IMR-90 (cell line): Measurements from ENCODE around the gene RIMBP2. TPM values are rescaled to one million over a fixed set of nuclear protein-coding genes. Genes with fewer than 3 reads are reported as not detected.

ENCODE experiments used
- ATAC-seq: fragments of 200-7000 bp; cut with Tn5 transposase; 2 replicates; pipeline ENCODE4 v1.9.1; 2020; ENCODE audit warnings: low read depth, mild to moderate bottlenecking, moderate library complexity
- BruUV-seq: library from RNA; stranded (reverse); fragments of 400-500 nt; replicated peaks from 2 replicates; lab custom pipeline; 2021; lab: Mats Ljungman, UMichigan
- CTCF ChIA-PET: fragments of 300-600 bp; formaldehyde crosslinking; extraction: SDS; loops from one replicate; lab custom pipeline; 2021; ENCODE audit warnings: antibody characterized with exemption; lab: Yijun Ruan, JAX
- POLR2A ChIA-PET: fragments of 300-600 bp; sonication (Branson Sonifier 250); formaldehyde crosslinking; loops from one replicate; lab custom pipeline; 2022; ENCODE audit warnings: antibody characterized with exemption; ENCODE audit not compliant: unreplicated experiment; lab: Charles Lee
- DNase-seq: peaks from one replicate; pipeline ENCODE4 v3.0.0; 2013
- H2AFZ ChIP-seq: replicated peaks from 2 replicates; pipeline ENCODE3; 2013; ENCODE audit warnings: low read length, mild to moderate bottlenecking; ENCODE audit not compliant: poor library complexity
- H2AK5ac ChIP-seq: 2 replicates; pipeline ENCODE4 v1.6.1; 2013; ENCODE audit warnings: low read depth, low read length, inconsistent platforms
- H2AK9ac ChIP-seq: replicated peaks from 2 replicates; pipeline ENCODE3; 2013; ENCODE audit warnings: mild to moderate bottlenecking, low read depth, low read length, moderate library complexity; ENCODE audit not compliant: poor library complexity
- H2BK120ac ChIP-seq: 2 replicates; pipeline ENCODE4 v1.6.1; 2013; ENCODE audit warnings: low read depth, low read length, inconsistent platforms
- H2BK15ac ChIP-seq: 3 replicates; pipeline ENCODE4 v1.6.1; 2013; ENCODE audit warnings: low read depth, low read length, inconsistent platforms
- H2BK20ac ChIP-seq: 2 replicates; pipeline ENCODE4 v1.6.1; 2013; ENCODE audit warnings: low read depth, mild to moderate bottlenecking, inconsistent platforms, low read length, moderate library complexity
- H2BK5ac ChIP-seq: 2 replicates; pipeline ENCODE4 v1.6.1; 2013; ENCODE audit warnings: mild to moderate bottlenecking, low read depth, low read length, inconsistent platforms; ENCODE audit not compliant: poor library complexity, severe bottlenecking
- H3K14ac ChIP-seq: replicated peaks from 2 replicates; pipeline ENCODE4 v1.6.1; 2013; ENCODE audit warnings: low read depth, low read length, inconsistent platforms
- H3K18ac ChIP-seq: 2 replicates; pipeline ENCODE4 v1.6.1; 2013; ENCODE audit warnings: low read depth, low read length, control low read depth
- H3K23ac ChIP-seq: 2 replicates; pipeline ENCODE4 v1.6.1; 2013; ENCODE audit warnings: low read depth, low read length, inconsistent platforms
- H3K27ac ChIP-seq: 2 replicates; pipeline ENCODE4 v1.5.1; 2013; ENCODE audit warnings: mild to moderate bottlenecking, control low read depth, low read length; ENCODE audit not compliant: insufficient read depth
- H3K27me3 ChIP-seq: 2 replicates; pipeline ENCODE4 v1.6.1; 2013; ENCODE audit warnings: low read length; ENCODE audit not compliant: control insufficient read depth, insufficient read depth
- H3K36me3 ChIP-seq: 2 replicates; pipeline ENCODE4 v1.6.1; 2013; ENCODE audit warnings: low read length, mixed read lengths; ENCODE audit not compliant: control insufficient read depth, insufficient read depth
- H3K4ac ChIP-seq: 2 replicates; pipeline ENCODE4 v1.6.1; 2013; ENCODE audit warnings: low read depth, low read length, inconsistent platforms
- H3K4me1 ChIP-seq: 2 replicates; pipeline ENCODE4 v1.6.1; 2013; ENCODE audit warnings: low read length, mixed read lengths; ENCODE audit not compliant: control insufficient read depth, insufficient read depth
- H3K4me2 ChIP-seq: 2 replicates; pipeline ENCODE4 v1.6.1; 2013; ENCODE audit warnings: low read depth, mild to moderate bottlenecking, control low read depth, low read length, moderate library complexity
- H3K4me3 ChIP-seq: 2 replicates; pipeline ENCODE4 v1.5.1; 2013; ENCODE audit warnings: low read depth, mild to moderate bottlenecking, control low read depth, low read length, moderate library complexity; ENCODE audit not compliant: insufficient read depth
- H3K56ac ChIP-seq: 2 replicates; pipeline ENCODE4 v1.6.1; 2013; ENCODE audit warnings: low read length, inconsistent platforms; ENCODE audit not compliant: insufficient read depth; ENCODE audit errors: extremely low read depth
- H3K79me1 ChIP-seq, 2 experiments: 2 replicates each; pipeline ENCODE4 v1.6.1; 2013; ENCODE audit warnings: low read length in 2 of 2, inconsistent platforms in 1 of 2, low read depth in 1 of 2
- H3K9ac ChIP-seq: 2 replicates; pipeline ENCODE4 v1.6.1; 2013; ENCODE audit warnings: low read depth, low read length, control low read depth
- H3K9me1 ChIP-seq: 2 replicates; pipeline ENCODE4 v1.6.1; 2013; ENCODE audit warnings: low read length, inconsistent platforms; ENCODE audit not compliant: insufficient read depth
- H3K9me3 ChIP-seq: 2 replicates; pipeline ENCODE4 v1.6.1; 2013; ENCODE audit warnings: low read length; ENCODE audit not compliant: control insufficient read depth, insufficient read depth
- H4K20me1 ChIP-seq: 2 replicates; pipeline ENCODE4 v1.6.1; 2013; ENCODE audit warnings: low read length, inconsistent platforms; ENCODE audit not compliant: insufficient read depth
- H4K5ac ChIP-seq: 2 replicates; pipeline ENCODE4 v1.6.1; 2013; ENCODE audit warnings: mild to moderate bottlenecking, low read depth, low read length, control low read depth
- H4K8ac ChIP-seq, 2 experiments: 2 replicates each; pipeline ENCODE4 v1.6.1; 2013; ENCODE audit warnings: low read depth in 2 of 2, low read length in 2 of 2, control low read depth in 1 of 2, inconsistent platforms in 1 of 2
- H4K91ac ChIP-seq: 2 replicates; pipeline ENCODE4 v1.6.1; 2013; ENCODE audit warnings: low read depth, low read length, inconsistent platforms; ENCODE audit not compliant: insufficient read depth
- CHD1 ChIP-seq: IDR thresholded peaks from 2 replicates; pipeline ENCODE4 v1.6.1; 2012; ENCODE audit warnings: low read depth, low read length, improper control_type of control experiment
- FOS ChIP-seq: fragments of 150-350 bp; IDR thresholded peaks from 2 replicates; pipeline ENCODE4 v1.6.1; 2016; ENCODE audit warnings: low read depth, low read length
- MAFK ChIP-seq: IDR thresholded peaks from 2 replicates; pipeline ENCODE4 v1.6.1; 2012; ENCODE audit warnings: low read depth, low read length, improper control_type of control experiment
- MAZ ChIP-seq: IDR thresholded peaks from 2 replicates; pipeline ENCODE4 v1.6.1; 2012; ENCODE audit warnings: low read depth, mild to moderate bottlenecking, low read length, improper control_type of control experiment, moderate library complexity, borderline replicate concordance
- POLR2A ChIP-seq: IDR thresholded peaks from 2 replicates; pipeline ENCODE4 v1.6.1; 2012; ENCODE audit warnings: mild to moderate bottlenecking, low read depth, low read length
- RFX5 ChIP-seq: IDR thresholded peaks from 2 replicates; pipeline ENCODE4 v1.8.0; 2012; ENCODE audit warnings: low read depth, mild to moderate bottlenecking, low read length, moderate library complexity
- SMC3 ChIP-seq: fragments of 150-350 bp; IDR thresholded peaks from 2 replicates; pipeline ENCODE4 v1.6.1; 2016; ENCODE audit warnings: low read depth, mild to moderate bottlenecking, antibody characterized with exemption, low read length, moderate library complexity
- WGBS, 2 experiments: methylation state at CpG; one replicate each; pipeline versions ENCODE4 v1.1.5 to v1.1.7; 2013; ENCODE audit warnings: missing lambda C conversion rate in 2 of 2; ENCODE audit not compliant: insufficient read length in 1 of 2; ENCODE audit errors: extremely low coverage in 2 of 2; 5-methylcytosine and 5-hydroxymethylcytosine counted together
- dilution Hi-C: fragments of 300-500 bp; cut with HindIII; formaldehyde crosslinking; loops from one replicate; pipeline ENCODE4 v1.14.3; 2018; ENCODE audit warnings: low sequenced_read_pairs; ENCODE audit not compliant: unreplicated experiment
- in situ Hi-C: fragments of 300-500 bp; cut with MboI; formaldehyde crosslinking; loops from 3 replicates; pipeline ENCODE4 v1.14.3; 2019; ENCODE audit warnings: low sequenced_read_pairs, inconsistent platforms, mixed read lengths
- intact Hi-C: fragments of 100-400 bp; cut with micrococcal nuclease; formaldehyde crosslinking; loops from 2 replicates; pipeline ENCODE4 v1.10.0; 2022
- polyA plus RNA-seq, 3 experiments: library from polyadenylated mRNA; depleted of rRNA; stranded (reverse); fragments of >200 nt; gene quantifications; 2 replicates each; pipeline ENCODE4 v1.2.3, GENCODE V29; 2012; ENCODE audit warnings: low replicate concordance in 1 of 3
- total RNA-seq: library from RNA; depleted of rRNA; stranded (reverse); fragments of >200 nt; gene quantifications from 2 replicates; pipeline ENCODE4 v1.2.3, GENCODE V29; 2012

RIMBP2 gene
- total and polyA plus RNA-seq, 2 of the 4 experiments (the other 2 are of a cell fraction): not detected

GRCh38 chr12:130744274-130744673 lies 28.2 kb upstream of the RIMBP2 start:
- in situ Hi-C loops: loop anchor here (25.0 kb wide), 2 partner anchors 707 to 1957 kb away; no protein-coding TSS in a partner anchor
- no peak overlapping the region for H2BK120ac ChIP-seq
- H4K8ac ChIP-seq: no peak overlapping the region
- DNase-seq (no peak), ATAC-seq (no peak)
- no peak overlapping the region for H2AK9ac ChIP-seq
- H4K5ac ChIP-seq: no peak overlapping the region
- H3K9me1 ChIP-seq: no peaks in the 10 kb centered on the region
- ChIA-PET CTCF (no interaction called here), POLR2A (no interaction called here)
- no peak overlapping the region for H3K4ac ChIP-seq
- no peaks in the 10 kb centered on the region for H3K36me3 ChIP-seq
- no peak overlapping the region for H2AFZ ChIP-seq
- H3K9ac ChIP-seq: no peak overlapping the region
- intact Hi-C loops: no loop called here
- no peak overlapping the region for H3K18ac ChIP-seq
- no peak overlapping the region for H3K56ac ChIP-seq
- H3K14ac ChIP-seq: no peak overlapping the region
- H2BK20ac ChIP-seq: no peak overlapping the region
- H3K23ac ChIP-seq: no peak overlapping the region
- peaks cover 7% of the 10 kb centered on the region; the same call in 1 of the 2 replicates for H3K9me3 ChIP-seq
- no peaks in the 10 kb centered on the region for H4K20me1 ChIP-seq
- no peaks in the 10 kb centered on the region for H3K27me3 ChIP-seq
- dilution Hi-C loops: no loop called here
- BruUV-seq: no TSS peak
- 50% methylated on average over 3 of the region's 5 CpGs; no CpG with 5 or more reads in 1 of the 2 experiments for WGBS, 2 experiments
- no peak overlapping the region for H4K91ac ChIP-seq
- H3K27ac ChIP-seq: no peak overlapping the region
- no peak for TF ChIP-seq POLR2A
- no peak for TF ChIP-seq MAZ
- no peak for TF ChIP-seq SMC3
- TF ChIP-seq MAFK: no peak
- no peak for TF ChIP-seq CHD1
- TF ChIP-seq FOS: no peak
- TF ChIP-seq RFX5: no peak
- H3K4me3 ChIP-seq: no peak overlapping the region
- no peak overlapping the region for H3K4me2 ChIP-seq
- H2AK5ac ChIP-seq: no peak overlapping the region
- H2BK15ac ChIP-seq: no peak overlapping the region
- no peak overlapping the region for H2BK5ac ChIP-seq
- no peaks in the 10 kb centered on the region for H3K79me1 ChIP-seq
- no peaks in the 10 kb centered on the region for H3K4me1 ChIP-seq
